Astrocyte of the cerebellum (primary cell): Measurements from ENCODE around the gene RTCB.

Experiments used
- DNase-seq: peaks from one replicate; pipeline ENCODE4 v3.0.0-alpha.2; 2011; ENCODE audit warnings: low read depth
- H3K4me3 ChIP-seq: 2 replicates; pipeline ENCODE4 v1.5.1; 2011; ENCODE audit warnings: mild to moderate bottlenecking, low read depth, low read length, moderate library complexity
- CTCF ChIP-seq: IDR thresholded peaks from 2 replicates; pipeline ENCODE4 v1.5.1; 2012; ENCODE audit warnings: low read length, low read depth, moderate library complexity, mild to moderate bottlenecking; ENCODE audit errors: missing control alignments
- in situ Hi-C: cut with HindIII; loops from 2 replicates; pipeline ENCODE4 v1.10.0; 2017; ENCODE audit warnings: low sequenced_read_pairs

The RTCB gene

GRCh38 chr22:32413719-32414118, 1.7 kb upstream of the RTCB start:
- no peak overlapping the region for H3K4me3 ChIP-seq
- in situ Hi-C loops, result no loop called here
- TF ChIP-seq CTCF, result peak; percentile 56
- DNase-seq, result no peak

GRCh38 chr22:32411402-32411801, 645 bp downstream of the RTCB start:
- no peak for TF ChIP-seq CTCF
- in situ Hi-C loops, result no loop called here

GRCh38 chr22:32410459-32410858, 1.6 kb downstream of the RTCB start:
- no peak for TF ChIP-seq CTCF
- no peak for DNase-seq
- in situ Hi-C loops, result no loop called here
- peak overlapping the region; percentile 80 for H3K4me3 ChIP-seq

More at GRCh38 chr22:32411402-32411801, 645 bp downstream of the RTCB start:
- DNase-seq, result no peak
- peak overlapping the region; percentile 80 for H3K4me3 ChIP-seq

- in situ Hi-C loops, result loop anchor here (5.0 kb wide), 1 partner anchor 72 kb away; no protein-coding TSS in a partner anchor
These were observed 2.1 kb downstream of the RTCB start for GRCh38 chr22:32409977-32410376.

GRCh38 chr22:32407936-32408335, 4.1 kb downstream of the RTCB start:
- no peak overlapping the region for H3K4me3 ChIP-seq
- in situ Hi-C loops, result loop anchor here (5.0 kb wide), 1 partner anchor 74 kb away; no protein-coding TSS in a partner anchor
- no peak for TF ChIP-seq CTCF
- DNase-seq, result no peak

More at GRCh38 chr22:32409977-32410376, 2.1 kb downstream of the RTCB start:
- TF ChIP-seq CTCF, result no peak
- DNase-seq, result no peak
- no peak overlapping the region for H3K4me3 ChIP-seq

- TF ChIP-seq CTCF, result no peak
- DNase-seq, result no peak
- in situ Hi-C loops, result loop anchor here (5.0 kb wide), 1 partner anchor 75 kb away; no protein-coding TSS in a partner anchor
- H3K4me3 ChIP-seq, result no peak overlapping the region
These were observed 4.7 kb downstream of the RTCB start for GRCh38 chr22:32407312-32407711.
